AG04449 (cell line): ENCODE data around the gene POLA2.
"Not testable (repeated sequence)": the region's sequence is repeated elsewhere in the genome, so short reads cannot be mapped to it uniquely, and the experiment has no call there.

Experiments used
- CTCF ChIA-PET: fragments of 350-600 bp; formaldehyde crosslinking; extraction: SDS; loops from one replicate; lab custom pipeline; 2021; ENCODE audit warnings: antibody characterized with exemption; lab: Yijun Ruan, JAX
- POLR2A ChIA-PET: fragments of 400-600, 350-600 bp; formaldehyde crosslinking; extraction: SDS; loops from one replicate; lab custom pipeline; 2020; ENCODE audit warnings: antibody characterized with exemption, inconsistent platforms; lab: Yijun Ruan, JAX
- DNase-seq: peaks from one replicate; pipeline ENCODE4 v3.0.0-alpha.2; 2010; ENCODE audit warnings: low read depth, low spot score
- H3K4me3 ChIP-seq: 2 replicates; pipeline ENCODE4 v1.5.1; 2011; ENCODE audit warnings: low read depth, mild to moderate bottlenecking, control low read depth, low read length
- CTCF ChIP-seq: IDR thresholded peaks from one replicate; pipeline ENCODE4 v1.5.1; 2011; ENCODE audit warnings: mild to moderate bottlenecking, moderate library complexity, low read length, control low read depth, inconsistent platforms; ENCODE audit not compliant: insufficient read depth; ENCODE audit errors: missing control alignments

The POLA2 gene

GRCh38 chr11:65262776-65263175, 1.0 kb downstream of the POLA2 start:
- TF ChIP-seq CTCF = no peak
- no peak for DNase-seq
- ChIA-PET CTCF (interaction anchor here (1.2 to 52.1 kb wide), 7 partner anchors 10 to 91 kb away, joined by 3 to 1993 read pairs (median 8); partner anchors contain the start of genes CDC42EP2, DPF2 and TIGD3), POLR2A (interaction anchor here (1.1 to 2.1 kb wide), 3 partner anchors 52 to 141 kb away, joined by 3 to 6 read pairs (median 3); partner anchors contain the start of genes CDC42EP2, DPF2, FAU and MRPL49)
- H3K4me3 ChIP-seq = peak overlapping the region; percentile 79

GRCh38 chr11:65264747-65265146, 3.0 kb downstream of the POLA2 start:
- H3K4me3 ChIP-seq, DNase-seq, POLR2A ChIA-PET: not testable (repeated sequence)
- CTCF ChIA-PET = interaction anchor here (1.1 to 52.1 kb wide), 7 partner anchors 10 to 89 kb away, joined by 3 to 1993 read pairs (median 10); partner anchors contain the start of genes CDC42EP2, DPF2 and TIGD3

GRCh38 chr11:65266210-65266609, 4.4 kb downstream of the POLA2 start:
- peak; percentile 32 for TF ChIP-seq CTCF
- no peak overlapping the region for H3K4me3 ChIP-seq
- ChIA-PET POLR2A (no interaction called here), CTCF (interaction anchor here (0.8 to 52.1 kb wide), 18 partner anchors 8 to 276 kb away, joined by 3 to 1993 read pairs (median 4); partner anchors contain the start of genes CDC42EP2, DPF2 and SYVN1)
- DNase-seq = no peak

- ChIA-PET POLR2A (interaction anchor here (0.6 to 4.7 kb wide), 12 partner anchors 13 to 148 kb away, joined by 3 to 54 read pairs (median 6); partner anchors contain the start of genes CDC42EP2, DPF2, NEAT1 and POLA2), CTCF (interaction anchor here (0.7 to 52.1 kb wide), 21 partner anchors 10 to 246 kb away, joined by 3 to 1993 read pairs (median 5); partner anchors contain the start of genes CDC42EP2, DPF2, POLA2 and TIGD3)
- peak; percentile 69 for TF ChIP-seq CTCF
- peak; percentile 92 for DNase-seq
- H3K4me3 ChIP-seq = no peak overlapping the region
Observed at GRCh38 chr11:65274735-65275682, 13.2 kb downstream of the POLA2 start.

- DNase-seq = no peak
- no peak for TF ChIP-seq CTCF
- ChIA-PET POLR2A (interaction anchor here (1.0 to 4.7 kb wide), 9 partner anchors 14 to 147 kb away, joined by 3 to 54 read pairs (median 7); partner anchors contain the start of genes CDC42EP2, DPF2, NEAT1 and POLA2), CTCF (interaction anchor here (0.7 to 52.1 kb wide), 11 partner anchors 10 to 245 kb away, joined by 3 to 1993 read pairs (median 8); partner anchors contain the start of genes CDC42EP2, DPF2, POLA2 and TIGD3)
- H3K4me3 ChIP-seq = no peak overlapping the region
Observed at GRCh38 chr11:65275906-65276305, 14.1 kb downstream of the POLA2 start.

GRCh38 chr11:65277631-65278277, 16.0 kb downstream of the POLA2 start:
- DNase-seq = no peak
- ChIA-PET CTCF (interaction anchor here (0.8 to 52.1 kb wide), 11 partner anchors 9 to 75 kb away, joined by 3 to 1993 read pairs (median 5); partner anchors contain the start of genes CDC42EP2, DPF2 and POLA2), POLR2A (interaction anchor here (0.6 to 4.7 kb wide), 6 partner anchors 13 to 226 kb away, joined by 3 to 54 read pairs (median 3); partner anchors contain the start of genes CDC42EP2 and DPF2)
- no peak overlapping the region for H3K4me3 ChIP-seq
- no peak for TF ChIP-seq CTCF
